PC-3 (cell line): ENCODE measurements around the gene SETD1A.

ENCODE experiments used
- EZH2 ChIP-seq: fragments of 300-600 bp; sonication (generic); IDR thresholded peaks from one replicate; pipeline ENCODE4 v1.6.1; 2017; ENCODE audit warnings: antibody characterized with exemption, mild to moderate bottlenecking, low read length; ENCODE audit not compliant: unreplicated experiment
- EZH2phosphoT487 ChIP-seq: fragments of 300-600 bp; sonication (generic); IDR thresholded peaks from 2 replicates; pipeline ENCODE4 v1.6.1; 2018; ENCODE audit warnings: mild to moderate bottlenecking, antibody characterized with exemption, low read length, borderline replicate concordance
- TF ChIP-seq, protein P1 (sequence below): fragments of 300-600 bp; sonication (generic); conservative IDR thresholded peaks from 2 replicates; pipeline ENCODE4 v1.5.1; 2017; ENCODE audit warnings: antibody characterized with exemption, low read depth, mild to moderate bottlenecking, low read length

DNA sequence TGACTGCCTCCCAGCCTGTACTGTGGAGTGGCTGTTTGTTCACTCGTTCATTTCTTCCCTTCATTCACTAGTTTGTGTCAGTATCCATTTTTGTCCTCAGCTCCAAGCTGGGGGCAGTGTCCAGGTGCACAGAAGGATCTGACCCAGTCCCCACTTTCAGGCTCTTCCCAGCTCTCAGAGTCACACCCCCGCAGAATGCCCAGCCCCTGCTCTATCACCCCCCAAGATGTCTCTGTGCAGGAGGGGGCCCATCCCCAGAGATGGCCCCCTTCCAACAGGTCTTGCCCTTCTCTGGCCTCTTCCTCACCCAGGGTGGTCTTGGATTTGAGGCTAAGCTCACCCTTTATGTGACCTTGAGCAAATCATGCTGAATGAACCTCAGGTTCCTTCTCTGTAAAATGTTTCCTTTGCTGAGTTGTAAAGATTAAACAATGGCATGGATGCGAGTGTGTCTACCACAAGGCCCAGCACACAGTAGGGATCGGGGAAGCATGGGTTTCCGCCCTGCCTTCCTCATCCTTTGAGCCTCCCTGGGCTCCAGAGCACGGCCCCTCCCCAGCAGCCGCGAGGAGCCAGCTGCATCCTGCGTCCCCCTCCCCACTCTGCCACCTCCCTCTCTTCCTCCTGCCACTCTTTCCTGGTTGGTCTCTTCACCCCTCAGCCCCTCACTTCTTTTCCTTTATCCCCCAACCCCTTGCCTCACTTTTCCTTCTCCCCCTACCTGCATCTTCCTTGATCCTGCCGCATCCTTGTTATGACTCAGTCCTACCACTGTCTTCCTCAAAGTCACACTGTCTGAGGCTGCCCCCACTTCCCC is 31.4 kb upstream of the SETD1A start:
- TF ChIP-seq, protein P1, sequence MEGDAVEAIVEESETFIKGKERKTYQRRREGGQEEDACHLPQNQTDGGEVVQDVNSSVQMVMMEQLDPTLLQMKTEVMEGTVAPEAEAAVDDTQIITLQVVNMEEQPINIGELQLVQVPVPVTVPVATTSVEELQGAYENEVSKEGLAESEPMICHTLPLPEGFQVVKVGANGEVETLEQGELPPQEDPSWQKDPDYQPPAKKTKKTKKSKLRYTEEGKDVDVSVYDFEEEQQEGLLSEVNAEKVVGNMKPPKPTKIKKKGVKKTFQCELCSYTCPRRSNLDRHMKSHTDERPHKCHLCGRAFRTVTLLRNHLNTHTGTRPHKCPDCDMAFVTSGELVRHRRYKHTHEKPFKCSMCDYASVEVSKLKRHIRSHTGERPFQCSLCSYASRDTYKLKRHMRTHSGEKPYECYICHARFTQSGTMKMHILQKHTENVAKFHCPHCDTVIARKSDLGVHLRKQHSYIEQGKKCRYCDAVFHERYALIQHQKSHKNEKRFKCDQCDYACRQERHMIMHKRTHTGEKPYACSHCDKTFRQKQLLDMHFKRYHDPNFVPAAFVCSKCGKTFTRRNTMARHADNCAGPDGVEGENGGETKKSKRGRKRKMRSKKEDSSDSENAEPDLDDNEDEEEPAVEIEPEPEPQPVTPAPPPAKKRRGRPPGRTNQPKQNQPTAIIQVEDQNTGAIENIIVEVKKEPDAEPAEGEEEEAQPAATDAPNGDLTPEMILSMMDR, result no peak
- no peak for TF ChIP-seq EZH2
- TF ChIP-seq EZH2phosphoT487, result no peak
